ENCODE data around the gene COL4A2. TPM values are rescaled to one million over a fixed set of nuclear protein-coding genes. Genes with fewer than 3 reads are reported as not detected.
A peak's percentile ranks its signal among the peaks of the same experiment; 100 is the strongest.

Gene COL4A2
- total and polyA plus RNA-seq, 11 donors, result 92.4 to 377 (median 166) TPM

- Histone ChIP-seq H3K27me3 (no peaks in the 10 kb centered on the region), H3K36me3 (peaks cover 0 to 100% (median 70%) of the 10 kb centered on the region in 9 donors), H3K9me3 (no peaks in the 10 kb centered on the region), H3K27ac (peak overlapping the region in 1 of 12 donors; percentile 55), H3K4me3 (no peak overlapping the region), H3K4me1 (peaks cover 0 to 14% (median 1%) of the 10 kb centered on the region in 12 donors)
- 88 to 94% (median 90%) methylated on average over 17 of the region's 17 CpGs for WGBS, 4 donors
- no peak for DNase-seq
- intact Hi-C loops (cut with DNase I), result loop anchor here in 4 of 10 donors (5.0 to 10.0 kb wide), 2 partner anchors 216 to 219 kb away; no protein-coding TSS in a partner anchor
- ATAC-seq, result no peak
- TF ChIP-seq CTCF (IDR thresholded peaks at IDR 0.05) (no peak), POLR2A (IDR thresholded peaks at IDR 0.05) (no peak)
These were observed 134.1 kb downstream of the COL4A2 start for GRCh38 chr13:110440946-110441731.

GRCh38 chr13:110442930-110443621 is 136.0 kb downstream of the COL4A2 start:
- Histone ChIP-seq H3K27ac (peak overlapping the region in 1 of 12 donors; percentile 73), H3K27me3 (no peaks in the 10 kb centered on the region), H3K9me3 (no peaks in the 10 kb centered on the region), H3K36me3 (peaks cover 0 to 100% (median 72%) of the 10 kb centered on the region in 9 donors), H3K4me3 (no peak overlapping the region), H3K4me1 (peaks cover 0 to 11% (median 1%) of the 10 kb centered on the region in 12 donors)
- DNase-seq (no peak), ATAC-seq (peak in 1 of 4 donors; percentile 9)
- intact Hi-C loops (cut with DNase I), result loop anchor here in 4 of 10 donors (5.0 to 10.0 kb wide), 2 partner anchors 218 to 221 kb away; no protein-coding TSS in a partner anchor
- TF ChIP-seq CTCF (IDR thresholded peaks at IDR 0.05) (no peak), POLR2A (IDR thresholded peaks at IDR 0.05) (no peak)
- 69 to 82% (median 76%) methylated on average over 9 to 10 of the region's 10 CpGs for WGBS, 4 donors

- H3K27ac ChIP-seq, result peak overlapping the region in 2 of 12 donors; percentile 33 to 73
- intact Hi-C loops (cut with DNase I), result loop anchor here in 4 of 10 donors (5.0 to 10.0 kb wide), 2 partner anchors 219 to 221 kb away; no protein-coding TSS in a partner anchor
- no peak for TF ChIP-seq CTCF (IDR thresholded peaks at IDR 0.05)
- TF ChIP-seq POLR2A (IDR thresholded peaks at IDR 0.05), result no peak
- peaks cover 0 to 11% (median 1%) of the 10 kb centered on the region in 12 donors for H3K4me1 ChIP-seq
- ATAC-seq (peak in 2 of 4 donors; percentile 3 to 12), DNase-seq (no peak)
- 81 to 84% (median 81%) methylated on average over 12 of the region's 12 CpGs for WGBS, 4 donors
- H3K4me3 ChIP-seq, result no peak overlapping the region
- no peaks in the 10 kb centered on the region for H3K27me3 ChIP-seq
- H3K9me3 ChIP-seq, result no peaks in the 10 kb centered on the region
- H3K36me3 ChIP-seq, result peaks cover 0 to 100% (median 72%) of the 10 kb centered on the region in 9 donors
These were observed 136.6 kb downstream of the COL4A2 start for GRCh38 chr13:110443622-110444225.
